GM19397 (cell line): ENCODE data around the gene SCNN1A.
"Not testable (repeated sequence)": the region's sequence is repeated elsewhere in the genome, so short reads cannot be mapped to it uniquely, and the experiment has no call there.

ENCODE experiments used
- ATAC-seq: cut with Tn5 transposase; IDR thresholded peaks from one replicate; pipeline ENCODE4 v1.9.1; 2021; ENCODE audit warnings: mild to moderate bottlenecking, moderate library complexity; ENCODE audit not compliant: unreplicated experiment

The SCNN1A gene

GRCh38 chr12:6351622-6352021, 23.7 kb downstream of the SCNN1A start:
- ATAC-seq: no peak

- no peak for ATAC-seq
Measured at GRCh38 chr12:6347367-6348338, 27.7 kb downstream of the SCNN1A start.

GRCh38 chr12:6346942-6347341, 28.4 kb downstream of the SCNN1A start:
- ATAC-seq: no peak

GRCh38 chr12:6346235-6346832, 29.0 kb downstream of the SCNN1A start:
- ATAC-seq: no peak

- no peak for ATAC-seq
Measured at GRCh38 chr12:6345319-6346091, 29.9 kb downstream of the SCNN1A start.

- ATAC-seq: not testable (repeated sequence)
Measured at GRCh38 chr12:6344101-6344660, 31.2 kb downstream of the SCNN1A start.

GRCh38 chr12:6343518-6343917, 31.8 kb downstream of the SCNN1A start:
- no peak for ATAC-seq

- ATAC-seq: no peak
Measured at GRCh38 chr12:6342140-6342889, 33.0 kb downstream of the SCNN1A start.

GRCh38 chr12:6341417-6342139, 33.8 kb downstream of the SCNN1A start, which contains the start of gene TNFRSF1A:
Gene TNFRSF1A (minus strand): TSS chr12:6342076. CDS start chr12:6341814, 262 bp downstream.
- ATAC-seq: no peak

GRCh38 chr12:6340745-6341416, 34.5 kb downstream of the SCNN1A start:
- no peak for ATAC-seq

- ATAC-seq: no peak
Measured at GRCh38 chr12:6340032-6340638, 35.2 kb downstream of the SCNN1A start.

- no peak for ATAC-seq
Measured at GRCh38 chr12:6338955-6339354, 36.4 kb downstream of the SCNN1A start.

- not testable (repeated sequence) for ATAC-seq
Measured at GRCh38 chr12:6338536-6338935, 36.8 kb downstream of the SCNN1A start.

- no peak for ATAC-seq
Measured at GRCh38 chr12:6337958-6338433, 37.4 kb downstream of the SCNN1A start.

- no peak for ATAC-seq
Measured at GRCh38 chr12:6336889-6337853, 38.2 kb downstream of the SCNN1A start.

GRCh38 chr12:6336079-6336888, 39.1 kb downstream of the SCNN1A start:
- ATAC-seq: no peak
